A549 (cell line): ENCODE data around the gene FBXL13. TPM values are rescaled to one million over a fixed set of nuclear protein-coding genes. Genes with fewer than 3 reads are reported as not detected.

Experiments
- polyA plus RNA-seq, 4 experiments: library from polyadenylated mRNA; depleted of rRNA in 3 of 4; stranded (reverse); fragments of >200 nt; fragmentation: RNase III in 1 of 4; extraction: RNeasy Plus Mini Kit Qiagen cat#74134 plus additional on column Dnase treatment in 1 of 4; gene quantifications; 2 replicates in 3 of 4; 3 replicates in 1 of 4; pipeline ENCODE4 v1.2.3, GENCODE V29; 2011 to 2017
- small RNA-seq, 6 experiments: library from RNA; depleted of rRNA; stranded (forward); fragments of <200 nt; gene quantifications; one replicate each; pipeline ENCODE3, GENCODE V24; 2012

FBXL13 gene
- polyA plus RNA-seq, 2 of the 4 experiments (the other 2 are of a cell fraction), result 0.45 to 0.70 TPM

Small RNA genes lying within 50 kb of the gene (small RNA-seq; reads per million reads assigned to genes)
- gene RNU6-1136P, result 0 reads per million in 6 experiments

Other genes with a start within 250 kb of the FBXL13 start
- gene LRRC17, start 161.8 kb downstream of the FBXL13 start, polyA plus RNA-seq (2011; rRNA removed), result 0.15 and 0.36 TPM in 2 replicates
- gene LRRC17, start 161.8 kb downstream of the FBXL13 start, polyA plus RNA-seq (2017; fragmentation: RNase III; extraction: RNeasy Plus Mini Kit Qiagen cat#74134 plus additional on column Dnase treatment), result 0.05 to 0.17 TPM in 2 of 3 replicates, not detected in the other
- gene ARMC10, start 344 bp upstream of the FBXL13 start, polyA plus RNA-seq (2011; rRNA removed), result 61.9 and 63.2 TPM in 2 replicates
- gene ARMC10, start 344 bp upstream of the FBXL13 start, polyA plus RNA-seq (2017; fragmentation: RNase III; extraction: RNeasy Plus Mini Kit Qiagen cat#74134 plus additional on column Dnase treatment), result 35.2 to 39.8 TPM (median 36.6 TPM) in 3 replicates
- 12.0 and 12.1 TPM in 2 replicates for gene NAPEPLD, start 74.3 kb upstream of the FBXL13 start, polyA plus RNA-seq (2011; rRNA removed)
- 8.2 to 10.1 TPM (median 8.2 TPM) in 3 replicates for gene NAPEPLD, start 74.3 kb upstream of the FBXL13 start, polyA plus RNA-seq (2017; fragmentation: RNase III; extraction: RNeasy Plus Mini Kit Qiagen cat#74134 plus additional on column Dnase treatment)
- gene PMPCB, start 222.6 kb upstream of the FBXL13 start, polyA plus RNA-seq (2011; rRNA removed), result 99.3 and 102 TPM in 2 replicates
- 75.8 to 77.2 TPM (median 76.8 TPM) in 3 replicates for gene PMPCB, start 222.6 kb upstream of the FBXL13 start, polyA plus RNA-seq (2017; fragmentation: RNase III; extraction: RNeasy Plus Mini Kit Qiagen cat#74134 plus additional on column Dnase treatment)